GM12865 (cell line): ENCODE measurements around the gene MITF.

ENCODE experiments used
- DNase-seq: peaks from one replicate; pipeline ENCODE4 v3.0.0; 2010; ENCODE audit warnings: low read depth
- H3K4me3 ChIP-seq: 2 replicates; pipeline ENCODE4 v1.5.1; 2011; ENCODE audit warnings: mild to moderate bottlenecking, low read depth, low read length, control low read depth
- CTCF ChIP-seq: IDR thresholded peaks from 2 replicates; pipeline ENCODE4 v1.5.1; 2011; ENCODE audit warnings: low read length, control low read depth, low read depth, inconsistent platforms; ENCODE audit not compliant: insufficient read depth; ENCODE audit errors: missing control alignments

Gene MITF

GRCh38 chr3:69856965-69857705 is 117.9 kb downstream of the MITF start:
- DNase-seq = no peak
- TF ChIP-seq CTCF = no peak
- H3K4me3 ChIP-seq = no peak overlapping the region

- DNase-seq = no peak
- TF ChIP-seq CTCF = no peak
- no peak overlapping the region for H3K4me3 ChIP-seq
These were observed 122.3 kb downstream of the MITF start for GRCh38 chr3:69861556-69861955.

- TF ChIP-seq CTCF = no peak
- DNase-seq = no peak
- H3K4me3 ChIP-seq = no peak overlapping the region
These were observed 124.9 kb downstream of the MITF start for GRCh38 chr3:69864141-69864540.

GRCh38 chr3:69864766-69865165 is 125.5 kb downstream of the MITF start:
- H3K4me3 ChIP-seq = no peak overlapping the region
- no peak for DNase-seq
- TF ChIP-seq CTCF = no peak

- no peak for TF ChIP-seq CTCF
- no peak overlapping the region for H3K4me3 ChIP-seq
- no peak for DNase-seq
These were observed 126.8 kb downstream of the MITF start for GRCh38 chr3:69865925-69866679.

- H3K4me3 ChIP-seq = no peak overlapping the region
- no peak for TF ChIP-seq CTCF
These were observed 127.9 kb downstream of the MITF start for GRCh38 chr3:69866988-69867720.

More at GRCh38 chr3:69866988-69867720, 127.9 kb downstream of the MITF start:
- DNase-seq = no peak
